ENCODE data around the gene CHMP2A. TPM values are rescaled to one million over a fixed set of nuclear protein-coding genes. Genes with fewer than 3 reads are reported as not detected.

Gene CHMP2A
- total RNA-seq, 1 experiment from 2014 or later: 154 TPM

DNA sequence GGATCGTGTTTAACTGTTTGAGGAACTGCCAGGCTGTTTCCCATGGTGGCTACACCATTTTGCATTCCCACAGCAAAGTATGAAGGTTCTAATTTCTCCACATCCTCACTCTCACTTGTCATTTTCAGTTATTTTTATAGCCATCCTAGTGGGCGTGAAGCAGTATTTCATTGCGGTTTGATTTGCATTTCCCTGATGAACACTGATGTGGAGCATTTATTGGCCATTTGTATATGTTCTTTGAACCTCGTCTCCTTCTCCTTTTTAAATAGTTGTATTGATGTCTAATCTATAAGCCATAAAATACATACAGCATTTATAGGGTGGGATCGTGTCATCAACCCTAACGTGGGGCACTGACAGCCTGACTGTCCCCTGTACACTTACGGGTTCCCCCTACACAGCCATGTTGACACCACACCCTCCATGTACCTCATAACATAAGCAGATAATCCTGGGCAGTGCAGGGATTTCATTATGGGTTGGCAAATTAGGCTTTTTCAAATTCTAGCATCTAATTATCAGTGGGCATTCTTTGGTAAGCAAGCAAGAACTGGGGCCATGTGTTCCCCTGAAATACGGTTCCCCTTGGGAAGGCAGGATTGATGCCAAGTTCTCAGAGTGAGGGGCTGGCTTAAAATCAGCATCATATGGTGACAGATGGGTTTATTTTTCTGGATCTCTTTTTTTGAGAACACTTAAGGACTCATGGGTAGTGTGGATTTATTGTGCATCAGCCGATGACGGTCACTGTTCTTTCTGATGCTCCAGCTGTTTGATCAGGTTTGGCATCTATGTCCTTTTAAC lies 23.7 kb downstream of the CHMP2A start:
- intact Hi-C loops (cut with micrococcal nuclease): no loop called here
- peaks cover 32% of the 10 kb centered on the region for H3K27me3 Mint-ChIP-seq (ENCODE audit: insufficient read depth, unreplicated experiment)
- H3K4me1 Mint-ChIP-seq (ENCODE audit: insufficient read depth, unreplicated experiment): no peaks in the 10 kb centered on the region
- no peak for DNase-seq (ENCODE audit: unreplicated experiment)
- no peak overlapping the region for H3K27ac Mint-ChIP-seq (ENCODE audit: low read depth, unreplicated experiment)
- POLR2A ChIA-PET: interaction anchor here (0.7 to 3.4 kb wide), 2 partner anchors 11 to 23 kb away, joined by 3 to 20 read pairs; partner anchors contain the start of gene ZBTB45
- TF ChIP-seq, protein P1, sequence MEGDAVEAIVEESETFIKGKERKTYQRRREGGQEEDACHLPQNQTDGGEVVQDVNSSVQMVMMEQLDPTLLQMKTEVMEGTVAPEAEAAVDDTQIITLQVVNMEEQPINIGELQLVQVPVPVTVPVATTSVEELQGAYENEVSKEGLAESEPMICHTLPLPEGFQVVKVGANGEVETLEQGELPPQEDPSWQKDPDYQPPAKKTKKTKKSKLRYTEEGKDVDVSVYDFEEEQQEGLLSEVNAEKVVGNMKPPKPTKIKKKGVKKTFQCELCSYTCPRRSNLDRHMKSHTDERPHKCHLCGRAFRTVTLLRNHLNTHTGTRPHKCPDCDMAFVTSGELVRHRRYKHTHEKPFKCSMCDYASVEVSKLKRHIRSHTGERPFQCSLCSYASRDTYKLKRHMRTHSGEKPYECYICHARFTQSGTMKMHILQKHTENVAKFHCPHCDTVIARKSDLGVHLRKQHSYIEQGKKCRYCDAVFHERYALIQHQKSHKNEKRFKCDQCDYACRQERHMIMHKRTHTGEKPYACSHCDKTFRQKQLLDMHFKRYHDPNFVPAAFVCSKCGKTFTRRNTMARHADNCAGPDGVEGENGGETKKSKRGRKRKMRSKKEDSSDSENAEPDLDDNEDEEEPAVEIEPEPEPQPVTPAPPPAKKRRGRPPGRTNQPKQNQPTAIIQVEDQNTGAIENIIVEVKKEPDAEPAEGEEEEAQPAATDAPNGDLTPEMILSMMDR (IDR thresholded peaks at IDR 0.05; ENCODE audit: unreplicated experiment): no peak
- CTCF ChIA-PET: interaction anchor here (0.6 to 1.9 kb wide), 2 partner anchors 12 to 48 kb away, joined by 3 to 7 read pairs; partner anchors contain the start of gene ZBTB45
- H3K9me3 Mint-ChIP-seq (ENCODE audit: unreplicated experiment): no peaks in the 10 kb centered on the region
- no TSS peak for BruUV-seq (replicated peaks)
- H3K36me3 Mint-ChIP-seq (ENCODE audit: insufficient read depth, unreplicated experiment): no peaks in the 10 kb centered on the region
- H3K4me3 Mint-ChIP-seq (ENCODE audit: unreplicated experiment): no peak overlapping the region

DNA sequence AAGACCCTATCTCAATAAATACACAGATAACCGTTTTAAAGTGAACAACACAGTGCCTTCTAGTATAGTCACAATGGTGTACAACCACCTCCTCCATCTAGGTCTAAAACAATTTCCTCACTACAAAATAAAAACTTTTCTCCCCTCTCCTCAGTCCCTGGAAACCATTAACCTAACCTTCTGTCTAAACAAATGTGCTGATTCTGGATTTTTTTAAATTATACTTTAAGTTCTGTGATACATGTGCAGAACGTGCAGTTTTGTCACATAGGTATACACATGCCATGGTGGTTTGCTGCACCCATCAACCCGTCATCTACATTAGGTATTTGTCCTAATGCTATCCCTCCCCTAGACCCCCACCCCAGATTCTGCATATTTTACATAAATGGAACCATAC lies 25.5 kb downstream of the CHMP2A start:
- intact Hi-C loops (cut with micrococcal nuclease): no loop called here
- Mint-ChIP-seq H3K27ac (ENCODE audit: low read depth, unreplicated experiment) (no peak overlapping the region), H3K36me3 (ENCODE audit: insufficient read depth, unreplicated experiment) (no peaks in the 10 kb centered on the region), H3K4me1 (ENCODE audit: insufficient read depth, unreplicated experiment) (no peaks in the 10 kb centered on the region), H3K4me3 (ENCODE audit: unreplicated experiment) (no peak overlapping the region), H3K27me3 (ENCODE audit: insufficient read depth, unreplicated experiment) (peaks cover 32% of the 10 kb centered on the region), H3K9me3 (ENCODE audit: unreplicated experiment) (no peaks in the 10 kb centered on the region)
- BruUV-seq (replicated peaks): no TSS peak
- TF ChIP-seq, protein P1 (IDR thresholded peaks at IDR 0.05; ENCODE audit: unreplicated experiment): no peak
- ChIA-PET POLR2A (interaction anchor here (0.8 to 1.0 kb wide), 2 partner anchors 14 to 15 kb away, joined by 3 to 4 read pairs; partner anchors contain the start of gene TRIM28), CTCF (interaction anchor here (1.8 kb wide), 1 partner anchor 9 kb away, joined by 7 read pairs; no protein-coding TSS in a partner anchor)
- DNase-seq (ENCODE audit: unreplicated experiment): no peak

DNA sequence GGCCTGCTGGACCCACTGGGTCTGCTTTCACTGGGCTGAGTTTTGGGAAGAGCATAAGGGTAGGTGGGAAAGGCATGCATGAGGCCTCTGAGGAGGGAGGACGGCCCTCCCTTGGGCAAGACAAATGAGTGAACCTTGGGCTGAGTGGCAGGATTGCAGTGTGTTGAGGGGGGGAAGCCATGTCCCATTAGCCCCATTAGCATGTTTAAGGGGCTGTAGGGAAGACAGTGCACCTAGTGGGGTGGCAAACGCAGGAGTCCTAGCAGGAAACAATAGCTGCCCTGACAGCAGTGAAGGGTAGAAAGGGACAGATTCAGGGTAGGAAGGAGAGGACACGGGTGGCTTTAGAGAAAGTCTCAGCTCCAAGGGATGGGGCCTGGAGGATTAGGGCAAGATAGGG lies 32.2 kb downstream of the CHMP2A start:
- TF ChIP-seq, protein P1 (IDR thresholded peaks at IDR 0.05; ENCODE audit: unreplicated experiment): no peak
- ChIA-PET CTCF (interaction anchor here (0.5 to 1.4 kb wide), 2 partner anchors 9 to 59 kb away, joined by 3 to 4 read pairs; no protein-coding TSS in a partner anchor), POLR2A (interaction anchor here (1.0 to 6.7 kb wide), 3 partner anchors 23 to 36 kb away, joined by 3 to 194 read pairs (median 166); partner anchors contain the start of genes CHMP2A, TRIM28 and UBE2M)
- peaks cover 19% of the 10 kb centered on the region for H3K4me1 Mint-ChIP-seq (ENCODE audit: insufficient read depth, unreplicated experiment)
- H3K27ac Mint-ChIP-seq (ENCODE audit: low read depth, unreplicated experiment): no peak overlapping the region
- no peak for DNase-seq (ENCODE audit: unreplicated experiment)
- H3K9me3 Mint-ChIP-seq (ENCODE audit: unreplicated experiment): no peaks in the 10 kb centered on the region
- no peak overlapping the region for H3K4me3 Mint-ChIP-seq (ENCODE audit: unreplicated experiment)
- peaks cover 23% of the 10 kb centered on the region for H3K36me3 Mint-ChIP-seq (ENCODE audit: insufficient read depth, unreplicated experiment)
- intact Hi-C loops (cut with micrococcal nuclease): no loop called here
- no TSS peak for BruUV-seq (replicated peaks)
- no peaks in the 10 kb centered on the region for H3K27me3 Mint-ChIP-seq (ENCODE audit: insufficient read depth, unreplicated experiment)

DNA sequence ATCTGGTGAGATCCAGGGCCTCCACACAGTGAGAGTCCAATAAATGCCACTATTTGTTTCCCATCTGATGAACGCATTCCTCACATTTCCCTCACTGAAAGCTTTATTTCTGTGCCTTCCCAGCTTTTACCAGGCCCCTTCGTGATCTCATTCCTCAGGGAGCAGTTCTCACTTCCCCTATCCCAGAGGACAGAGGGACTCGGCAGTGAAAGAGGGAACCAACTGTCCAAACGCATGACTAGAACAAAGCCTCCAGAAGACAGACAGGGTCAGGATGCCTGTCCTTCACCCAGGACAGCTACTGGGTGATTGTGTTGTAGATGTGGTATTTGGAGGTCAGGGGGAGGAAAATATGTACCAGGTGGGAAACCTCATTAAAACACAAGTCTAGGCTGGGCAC lies 33.3 kb downstream of the CHMP2A start:
- peak overlapping the region; percentile 23 for H3K27ac Mint-ChIP-seq (ENCODE audit: low read depth, unreplicated experiment)
- intact Hi-C loops (cut with micrococcal nuclease): no loop called here
- BruUV-seq (replicated peaks): no TSS peak
- ChIA-PET POLR2A (interaction anchor here (2.7 to 6.7 kb wide), 4 partner anchors 24 to 46 kb away, joined by 13 to 194 read pairs (median 122); partner anchors contain the start of genes CHMP2A, TRIM28, UBE2M and ZNF446), CTCF (interaction anchor here (0.5 to 5.7 kb wide), 6 partner anchors 8 to 212 kb away, joined by 3 to 43 read pairs (median 8); partner anchors contain the start of genes CHMP2A and TRIM28)
- H3K4me1 Mint-ChIP-seq (ENCODE audit: insufficient read depth, unreplicated experiment): peaks cover 19% of the 10 kb centered on the region
- peak overlapping the region; percentile 83 for H3K4me3 Mint-ChIP-seq (ENCODE audit: unreplicated experiment)
- no peaks in the 10 kb centered on the region for H3K27me3 Mint-ChIP-seq (ENCODE audit: insufficient read depth, unreplicated experiment)
- no peak for DNase-seq (ENCODE audit: unreplicated experiment)
- peaks cover 28% of the 10 kb centered on the region for H3K36me3 Mint-ChIP-seq (ENCODE audit: insufficient read depth, unreplicated experiment)
- TF ChIP-seq, protein P1 (IDR thresholded peaks at IDR 0.05; ENCODE audit: unreplicated experiment): no peak
- H3K9me3 Mint-ChIP-seq (ENCODE audit: unreplicated experiment): no peaks in the 10 kb centered on the region
